Fibroblast of skin of right quadriceps (primary cell): ENCODE results near the gene INSYN2A.

Source experiments
- DNase-seq: peaks from one replicate; pipeline ENCODE4 v3.0.0-alpha.2; 2013

Gene INSYN2A

GRCh38 chr10:127151981-127152699 lies 44.3 kb downstream of the INSYN2A start:
- peak; percentile 7 for DNase-seq

GRCh38 chr10:127151541-127151940 lies 44.9 kb downstream of the INSYN2A start:
- DNase-seq: peak; percentile 22

- peak; percentile 20 for DNase-seq
Measured at GRCh38 chr10:127150136-127150535, 46.3 kb downstream of the INSYN2A start.

DNA sequence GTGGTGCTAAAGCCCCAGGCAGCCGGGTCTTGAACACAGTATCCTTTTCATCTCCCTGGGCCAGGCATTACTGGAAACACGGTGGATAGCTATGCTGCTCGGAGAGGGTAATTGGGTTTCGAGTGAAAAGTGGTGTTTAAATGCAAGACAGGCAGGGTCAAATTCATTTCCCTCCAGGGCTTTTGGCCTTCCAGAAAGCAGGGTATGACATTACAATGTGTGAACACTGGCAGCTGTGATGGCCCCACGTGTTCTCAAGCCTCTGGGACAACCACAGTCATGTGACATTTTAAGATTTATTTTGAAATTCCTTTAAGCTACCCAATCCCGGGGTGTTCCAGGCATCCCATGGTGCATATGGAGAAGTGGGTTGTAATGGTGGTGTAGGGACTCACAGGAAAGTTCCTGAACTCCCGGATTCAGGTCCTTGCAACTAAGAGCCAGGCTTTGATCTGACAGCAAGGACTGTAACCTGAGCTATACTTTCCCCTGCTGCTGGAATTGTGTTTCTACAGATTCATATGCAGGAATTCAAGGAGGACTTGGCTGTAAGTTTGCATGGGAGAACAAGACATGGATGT lies 46.8 kb downstream of the INSYN2A start:
- peak; percentile 21 for DNase-seq

DNA sequence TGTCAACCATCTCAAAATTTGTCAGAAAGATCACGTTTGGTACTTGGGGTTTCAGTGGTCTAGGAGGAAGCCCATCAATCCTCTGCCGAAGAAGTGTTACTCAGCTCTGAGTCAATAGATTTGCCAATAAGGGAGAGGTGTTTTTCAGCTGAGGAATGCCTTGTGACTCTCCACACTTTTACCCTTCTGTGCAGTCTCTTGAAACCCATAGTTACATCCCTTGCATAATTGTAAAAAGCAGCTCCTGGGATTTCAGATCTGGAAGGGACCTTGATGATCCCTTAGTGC lies 47.5 kb downstream of the INSYN2A start:
- peak; percentile 90 for DNase-seq

DNA sequence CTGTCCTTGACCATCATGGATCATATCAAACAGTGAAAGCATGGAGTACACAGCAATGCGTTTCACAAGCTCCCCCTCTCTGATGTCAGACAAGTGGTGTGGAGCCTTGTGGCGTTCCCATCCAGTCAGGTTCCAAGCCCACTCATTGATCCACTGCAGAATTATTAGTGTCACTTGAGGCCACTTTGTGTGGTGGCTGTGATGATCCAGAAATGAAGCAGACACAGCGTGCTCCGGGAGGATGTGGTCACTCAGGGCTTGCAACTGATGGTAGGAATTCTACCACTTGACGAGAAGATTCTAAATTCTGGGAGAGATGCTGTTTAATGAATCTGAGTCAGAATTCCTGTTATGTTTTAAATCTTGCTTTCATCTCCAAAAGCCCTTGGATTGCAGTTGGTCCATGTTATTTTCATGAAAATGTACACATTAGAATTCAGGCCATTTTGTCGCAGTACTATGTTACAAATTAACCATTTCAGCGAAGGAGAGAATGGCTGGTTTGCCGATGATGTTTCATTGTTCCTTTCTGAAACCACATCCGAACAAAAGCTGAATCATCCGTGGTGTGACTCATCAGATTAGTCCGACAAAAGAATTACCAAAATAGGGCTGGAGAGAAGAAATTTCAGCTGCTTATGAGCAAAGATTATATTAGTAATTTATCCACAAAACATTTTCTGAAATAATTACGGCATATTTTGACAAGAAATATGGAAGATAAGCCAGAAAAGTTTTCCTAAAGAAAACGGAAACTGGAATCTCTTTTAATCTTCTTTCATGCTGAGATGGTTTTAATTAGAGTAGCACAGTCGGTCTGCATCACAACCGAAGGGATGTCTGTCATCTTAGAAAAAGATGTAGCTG lies 48.1 kb downstream of the INSYN2A start:
- peak; percentile 92 for DNase-seq

DNA sequence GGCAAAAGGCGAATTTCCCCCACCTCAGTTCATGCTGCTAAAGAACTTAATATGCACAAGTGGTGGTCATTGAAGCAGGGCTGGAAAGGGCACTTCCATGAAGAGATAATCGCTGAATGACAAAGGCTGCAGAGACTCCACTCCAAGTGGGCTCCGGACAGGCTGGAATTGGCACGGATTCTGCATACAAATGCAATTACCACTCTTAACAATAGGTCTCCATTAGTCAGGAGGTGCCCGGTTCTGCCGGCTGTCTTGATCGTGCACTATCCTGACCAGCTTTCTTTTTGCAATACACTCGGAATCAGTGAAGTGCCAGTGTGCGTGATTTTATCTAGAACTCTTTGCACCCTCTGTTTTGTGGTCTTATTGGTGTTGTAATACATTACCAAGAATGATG lies 49.7 kb downstream of the INSYN2A start:
- DNase-seq: no peak
